ENCODE data around the gene GALNT16. TPM values are rescaled to one million over a fixed set of nuclear protein-coding genes. Genes with fewer than 3 reads are reported as not detected.

Gene GALNT16
- total RNA-seq, 2 experiments from 2014 or later: 0.09 TPM; not detected in 1

DNA sequence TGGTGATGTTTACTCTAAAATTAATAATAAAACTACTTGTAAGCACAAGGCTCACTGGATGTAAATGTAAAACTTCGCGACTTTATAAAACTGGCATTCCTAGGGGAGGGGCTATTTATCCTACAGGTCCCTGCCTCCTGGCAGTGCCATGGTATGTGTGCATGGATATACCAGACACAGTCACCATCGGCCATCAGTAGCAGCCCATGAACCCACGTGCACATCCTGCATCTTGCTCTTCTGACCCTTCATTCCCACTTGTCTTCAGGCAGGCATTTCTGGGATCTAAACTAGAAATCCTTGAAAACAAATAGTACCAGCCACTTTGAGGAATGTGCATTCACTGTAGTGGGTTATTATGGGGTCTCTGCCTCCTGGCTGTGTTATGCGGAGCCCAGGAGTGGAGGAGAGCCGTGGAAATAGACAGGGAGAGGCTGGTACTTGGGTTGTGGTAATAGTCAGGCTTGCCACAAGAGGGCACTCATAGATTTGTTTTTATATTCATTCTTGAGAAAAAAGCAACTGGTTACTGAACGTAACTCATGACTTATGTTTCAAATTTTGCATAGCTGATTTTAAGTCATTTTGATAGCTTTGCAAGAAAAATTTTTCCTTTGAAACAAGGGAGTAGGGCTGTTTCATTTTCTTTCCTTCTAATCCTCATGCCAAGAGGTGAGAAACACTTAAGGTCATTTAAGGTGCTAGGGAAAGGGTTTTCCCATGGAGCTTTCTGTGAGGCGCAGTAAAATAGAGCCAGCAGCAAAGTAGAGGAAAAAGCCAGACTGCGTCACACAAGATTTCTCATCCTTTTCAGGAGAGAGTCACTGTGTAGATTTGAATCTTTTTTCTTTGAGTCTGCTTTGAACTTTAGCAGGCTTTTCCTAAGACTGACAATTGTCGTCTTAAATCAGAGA, 17.4 kb upstream of the GALNT16 start:
- BruUV-seq (replicated peaks): no TSS peak
- Histone ChIP-seq H3K27ac (ENCODE audit: low read depth, low read length, poor library complexity, severe bottlenecking) (no peak overlapping the region), H3K79me2 (ENCODE audit: insufficient read depth, low read depth, low read length) (no peaks in the 10 kb centered on the region), H3K9me2 (ENCODE audit: insufficient read depth, low read length) (no peaks in the 10 kb centered on the region), H3K4me1 (ENCODE audit: insufficient read depth, low read length, poor library complexity, severe bottlenecking) (no peaks in the 10 kb centered on the region), H3K36me3 (ENCODE audit: insufficient read depth, low read length) (no peaks in the 10 kb centered on the region), H3K4me2 (ENCODE audit: low read length) (no peak overlapping the region), H4K20me1 (ENCODE audit: insufficient read depth, low read length) (no peaks in the 10 kb centered on the region), H3K9me3 (ENCODE audit: low read length) (no peaks in the 10 kb centered on the region), H3K4me3 (ENCODE audit: low read depth, low read length, poor library complexity, severe bottlenecking) (no peak overlapping the region), H2AFZ (ENCODE audit: low read length) (peak overlapping the region; percentile 22; the same call in 1 of the 2 replicates)
- peak; percentile 74 for DNase-seq (ENCODE audit: low spot score)
- CTCF ChIA-PET (ENCODE audit: unreplicated experiment): interaction anchor here (0.9 kb wide), 1 partner anchor 217 kb away, joined by 3 read pairs; no protein-coding TSS in a partner anchor
- no peak for TF ChIP-seq EZH2phosphoT487 (IDR thresholded peaks at IDR 0.05; ENCODE audit: borderline replicate concordance, low read depth, low read length)
- TF ChIP-seq, protein P1, sequence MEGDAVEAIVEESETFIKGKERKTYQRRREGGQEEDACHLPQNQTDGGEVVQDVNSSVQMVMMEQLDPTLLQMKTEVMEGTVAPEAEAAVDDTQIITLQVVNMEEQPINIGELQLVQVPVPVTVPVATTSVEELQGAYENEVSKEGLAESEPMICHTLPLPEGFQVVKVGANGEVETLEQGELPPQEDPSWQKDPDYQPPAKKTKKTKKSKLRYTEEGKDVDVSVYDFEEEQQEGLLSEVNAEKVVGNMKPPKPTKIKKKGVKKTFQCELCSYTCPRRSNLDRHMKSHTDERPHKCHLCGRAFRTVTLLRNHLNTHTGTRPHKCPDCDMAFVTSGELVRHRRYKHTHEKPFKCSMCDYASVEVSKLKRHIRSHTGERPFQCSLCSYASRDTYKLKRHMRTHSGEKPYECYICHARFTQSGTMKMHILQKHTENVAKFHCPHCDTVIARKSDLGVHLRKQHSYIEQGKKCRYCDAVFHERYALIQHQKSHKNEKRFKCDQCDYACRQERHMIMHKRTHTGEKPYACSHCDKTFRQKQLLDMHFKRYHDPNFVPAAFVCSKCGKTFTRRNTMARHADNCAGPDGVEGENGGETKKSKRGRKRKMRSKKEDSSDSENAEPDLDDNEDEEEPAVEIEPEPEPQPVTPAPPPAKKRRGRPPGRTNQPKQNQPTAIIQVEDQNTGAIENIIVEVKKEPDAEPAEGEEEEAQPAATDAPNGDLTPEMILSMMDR (conservative IDR thresholded peaks at IDR 0.05; ENCODE audit: low read length): peak; percentile 94
- POLR2A ChIA-PET: no interaction called here
- intact Hi-C loops (cut with micrococcal nuclease; ENCODE audit: unreplicated experiment): loop anchor here (2.0 to 5.0 kb wide), 5 partner anchors 110 to 332 kb away; partner anchors contain the start of gene CCDC177

DNA sequence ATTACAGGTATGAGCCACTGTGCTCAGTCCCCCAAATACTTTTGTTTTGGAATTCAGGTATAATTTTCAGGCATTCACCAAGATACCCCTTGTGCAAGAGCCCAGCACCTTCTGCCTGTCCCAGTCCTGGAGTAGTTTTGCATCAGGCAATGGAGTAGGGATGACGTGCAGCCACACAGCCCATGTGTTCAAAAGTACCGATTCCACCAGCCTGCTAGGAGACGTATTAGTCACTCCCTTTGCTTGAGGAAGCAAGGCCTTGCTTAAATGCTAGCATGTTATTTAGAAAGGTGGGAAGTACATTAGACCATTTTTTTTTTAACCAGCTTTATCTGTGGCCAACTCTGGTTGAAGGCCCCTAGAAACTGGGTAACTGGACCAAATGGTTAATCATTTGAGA, 15.0 kb upstream of the GALNT16 start:
- no peaks in the 10 kb centered on the region for H3K79me2 ChIP-seq (ENCODE audit: insufficient read depth, low read depth, low read length)
- no peak overlapping the region for H3K4me2 ChIP-seq (ENCODE audit: low read length)
- H3K9me2 ChIP-seq (ENCODE audit: insufficient read depth, low read length): no peaks in the 10 kb centered on the region
- BruUV-seq (replicated peaks): no TSS peak
- no peaks in the 10 kb centered on the region for H3K4me1 ChIP-seq (ENCODE audit: insufficient read depth, low read length, poor library complexity, severe bottlenecking)
- H2AFZ ChIP-seq (ENCODE audit: low read length): no peak overlapping the region
- no peak for DNase-seq (ENCODE audit: low spot score)
- CTCF ChIA-PET (ENCODE audit: unreplicated experiment): no interaction called here
- H4K20me1 ChIP-seq (ENCODE audit: insufficient read depth, low read length): no peaks in the 10 kb centered on the region
- no peaks in the 10 kb centered on the region for H3K36me3 ChIP-seq (ENCODE audit: insufficient read depth, low read length)
- no peak overlapping the region for H3K4me3 ChIP-seq (ENCODE audit: low read depth, low read length, poor library complexity, severe bottlenecking)
- intact Hi-C loops (cut with micrococcal nuclease; ENCODE audit: unreplicated experiment): loop anchor here (5.0 kb wide), 4 partner anchors 107 to 482 kb away; no protein-coding TSS in a partner anchor
- H3K9me3 ChIP-seq (ENCODE audit: low read length): no peaks in the 10 kb centered on the region
- H3K27ac ChIP-seq (ENCODE audit: low read depth, low read length, poor library complexity, severe bottlenecking): no peak overlapping the region
- TF ChIP-seq, protein P1 (conservative IDR thresholded peaks at IDR 0.05; ENCODE audit: low read length): no peak
- no peak for TF ChIP-seq EZH2phosphoT487 (IDR thresholded peaks at IDR 0.05; ENCODE audit: borderline replicate concordance, low read depth, low read length)
- POLR2A ChIA-PET: no interaction called here

DNA sequence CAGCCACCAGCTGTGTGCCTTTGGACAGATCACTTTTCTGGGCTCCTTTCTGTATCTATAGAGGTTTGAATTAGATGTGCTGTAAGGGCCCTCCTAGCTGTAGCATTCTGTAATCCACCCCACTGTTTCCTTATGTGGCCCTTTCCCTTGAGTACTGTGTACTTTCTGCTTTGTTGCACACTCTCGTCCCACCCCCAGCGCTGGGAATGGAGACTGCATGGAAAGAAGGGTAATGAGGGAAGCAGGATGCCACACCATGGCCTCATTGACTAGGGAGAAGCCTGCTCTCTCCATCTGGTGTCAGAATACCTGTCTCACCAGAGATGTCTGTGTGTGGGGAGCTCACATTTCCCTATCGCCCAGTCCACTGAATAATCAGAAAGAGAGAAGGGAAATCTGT, 13.6 kb upstream of the GALNT16 start:
- BruUV-seq (replicated peaks): no TSS peak
- no peak overlapping the region for H2AFZ ChIP-seq (ENCODE audit: low read length)
- no peak overlapping the region for H3K27ac ChIP-seq (ENCODE audit: low read depth, low read length, poor library complexity, severe bottlenecking)
- no peaks in the 10 kb centered on the region for H3K9me2 ChIP-seq (ENCODE audit: insufficient read depth, low read length)
- no peaks in the 10 kb centered on the region for H3K4me1 ChIP-seq (ENCODE audit: insufficient read depth, low read length, poor library complexity, severe bottlenecking)
- no peak overlapping the region for H3K4me3 ChIP-seq (ENCODE audit: low read depth, low read length, poor library complexity, severe bottlenecking)
- no peak for DNase-seq (ENCODE audit: low spot score)
- H3K79me2 ChIP-seq (ENCODE audit: insufficient read depth, low read depth, low read length): no peaks in the 10 kb centered on the region
- no peaks in the 10 kb centered on the region for H3K9me3 ChIP-seq (ENCODE audit: low read length)
- no peaks in the 10 kb centered on the region for H4K20me1 ChIP-seq (ENCODE audit: insufficient read depth, low read length)
- ChIA-PET POLR2A (no interaction called here), CTCF (ENCODE audit: unreplicated experiment) (no interaction called here)
- TF ChIP-seq EZH2phosphoT487 (IDR thresholded peaks at IDR 0.05; ENCODE audit: borderline replicate concordance, low read depth, low read length): no peak
- TF ChIP-seq, protein P1 (conservative IDR thresholded peaks at IDR 0.05; ENCODE audit: low read length): no peak
- intact Hi-C loops (cut with micrococcal nuclease; ENCODE audit: unreplicated experiment): loop anchor here (5.0 kb wide), 1 partner anchor 481 kb away; no protein-coding TSS in a partner anchor
- no peaks in the 10 kb centered on the region for H3K36me3 ChIP-seq (ENCODE audit: insufficient read depth, low read length)
- H3K4me2 ChIP-seq (ENCODE audit: low read length): no peak overlapping the region

Measured in OCI-LY7 (cell line).